OCI-LY3 (cell line): Measurements from ENCODE around the gene MIGA2.

Source experiments
- H2AFZ ChIP-seq: fragments of 200-600, 300-600 bp; shearing (Covaris generic); 2 replicates; pipeline ENCODE4 v1.6.0; 2014; ENCODE audit warnings: antibody characterized with exemption, low read depth, low read length
- H3K27ac ChIP-seq: fragments of 200-600, 300-600 bp; sonication (generic); 2 replicates; pipeline ENCODE4 v1.5.1; 2014; ENCODE audit warnings: mild to moderate bottlenecking, low read length, moderate library complexity, mixed read lengths
- H3K27me3 ChIP-seq: fragments of 200-600, 300-600 bp; sonication (generic); 2 replicates; pipeline ENCODE4 v1.6.1; 2014; ENCODE audit warnings: low read depth, low read length, mixed read lengths
- H3K36me3 ChIP-seq: fragments of 200-600, 300-600 bp; sonication (generic); replicated peaks from 2 replicates; pipeline ENCODE3; 2014; ENCODE audit warnings: low read depth, low read length, mixed read lengths
- H3K4me1 ChIP-seq: fragments of 300-600, 200-600 bp; sonication (generic); 2 replicates; pipeline ENCODE4 v1.6.1; 2014; ENCODE audit warnings: low read length, mixed read lengths
- H3K4me2 ChIP-seq: fragments of 200-600, 300-600 bp; sonication (generic); 2 replicates; pipeline ENCODE4 v1.6.1; 2014; ENCODE audit warnings: low read length, mixed read lengths
- H3K4me3 ChIP-seq: fragments of 300-600, 200-600 bp; sonication (generic); 2 replicates; pipeline ENCODE4 v1.5.1; 2014; ENCODE audit warnings: antibody characterized with exemption, mild to moderate bottlenecking, low read length, moderate library complexity
- H3K79me2 ChIP-seq: fragments of 300-600, 200-600 bp; shearing (Covaris generic); 2 replicates; pipeline ENCODE4 v1.6.1; 2014; ENCODE audit warnings: mild to moderate bottlenecking, low read length, mixed read lengths
- H3K9ac ChIP-seq: fragments of 300-600, 200-600 bp; shearing (Covaris generic); 2 replicates; pipeline ENCODE4 v1.6.0; 2014; ENCODE audit warnings: mild to moderate bottlenecking, low read length, moderate library complexity
- H3K9me3 ChIP-seq: fragments of 200-600, 300-600 bp; shearing (Covaris generic); 2 replicates; pipeline ENCODE4 v1.6.1; 2014; ENCODE audit warnings: low read length, mixed read lengths; ENCODE audit not compliant: insufficient read depth
- H4K20me1 ChIP-seq: fragments of 200-600, 300-600 bp; sonication (generic); 2 replicates; pipeline ENCODE4 v1.6.1; 2016; ENCODE audit warnings: low read length, mixed read lengths; ENCODE audit not compliant: insufficient read depth
- CTCF ChIP-seq: fragments of 200-600, 300-600 bp; sonication (generic); IDR thresholded peaks from 2 replicates; pipeline ENCODE4 v1.5.1; 2014; ENCODE audit warnings: antibody characterized with exemption, low read length, low read depth
- EZH2phosphoT487 ChIP-seq: fragments of 200-600 bp; shearing (Covaris generic); IDR thresholded peaks from 2 replicates; pipeline ENCODE4 v1.6.1; 2018; ENCODE audit warnings: antibody characterized with exemption, mixed run types, low read depth

The MIGA2 gene

DNA sequence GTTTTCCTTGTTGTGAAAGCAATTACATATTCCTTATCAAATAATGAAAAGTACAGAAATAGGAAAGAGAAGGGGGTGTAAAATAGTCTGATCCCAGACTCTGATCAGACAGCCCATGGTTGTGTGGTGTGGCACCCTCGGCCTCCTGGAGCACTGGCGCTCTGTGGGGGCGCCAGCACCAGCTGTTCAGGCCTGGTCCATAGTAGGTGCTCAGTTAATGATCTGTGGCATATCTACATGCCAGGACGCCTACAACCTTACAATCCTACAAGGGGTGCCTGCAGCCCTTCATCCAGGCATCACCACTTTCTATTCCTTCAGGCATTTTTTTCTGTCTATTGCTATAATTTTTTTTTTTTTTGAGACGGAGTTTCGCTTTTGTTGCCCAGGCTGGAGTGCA is 16.6 kb downstream of the MIGA2 start:
- Histone ChIP-seq H3K36me3 (peaks cover 6% of the 10 kb centered on the region), H4K20me1 (no peaks in the 10 kb centered on the region), H2AFZ (no peak overlapping the region), H3K79me2 (no peaks in the 10 kb centered on the region), H3K4me2 (no peak overlapping the region), H3K4me3 (no peak overlapping the region), H3K4me1 (no peaks in the 10 kb centered on the region), H3K9me3 (no peaks in the 10 kb centered on the region), H3K9ac (no peak overlapping the region), H3K27ac (no peak overlapping the region), H3K27me3 (no peaks in the 10 kb centered on the region)
- no peak for TF ChIP-seq EZH2phosphoT487
- TF ChIP-seq CTCF: no peak

- Histone ChIP-seq H3K36me3 (peaks cover 5% of the 10 kb centered on the region), H3K4me2 (no peak overlapping the region), H3K4me1 (no peaks in the 10 kb centered on the region), H3K79me2 (no peaks in the 10 kb centered on the region), H4K20me1 (no peaks in the 10 kb centered on the region), H3K4me3 (no peak overlapping the region), H3K27ac (no peak overlapping the region), H3K9ac (no peak overlapping the region), H2AFZ (no peak overlapping the region), H3K27me3 (no peaks in the 10 kb centered on the region), H3K9me3 (no peaks in the 10 kb centered on the region)
- TF ChIP-seq CTCF (no peak), EZH2phosphoT487 (no peak)
Measured at GRCh38 chr9:129054163-129054851, 17.9 kb downstream of the MIGA2 start.

- Histone ChIP-seq H2AFZ (no peak overlapping the region), H3K9me3 (no peaks in the 10 kb centered on the region), H3K9ac (no peak overlapping the region), H3K4me3 (no peak overlapping the region), H4K20me1 (no peaks in the 10 kb centered on the region), H3K36me3 (peaks cover 3% of the 10 kb centered on the region), H3K4me1 (no peaks in the 10 kb centered on the region), H3K27me3 (no peaks in the 10 kb centered on the region), H3K4me2 (no peak overlapping the region), H3K79me2 (no peaks in the 10 kb centered on the region), H3K27ac (no peak overlapping the region)
- no peak for TF ChIP-seq EZH2phosphoT487
- TF ChIP-seq CTCF: no peak
Measured at GRCh38 chr9:129058965-129059795, 22.8 kb downstream of the MIGA2 start.
